GM18526 (cell line): ENCODE measurements around the gene LAMB4.

Source experiments
- POLR2A ChIP-seq: IDR thresholded peaks from 3 replicates; pipeline ENCODE4 v1.6.1; 2011; ENCODE audit not compliant: insufficient read length; ENCODE audit errors: extremely low read depth

LAMB4 gene

DNA sequence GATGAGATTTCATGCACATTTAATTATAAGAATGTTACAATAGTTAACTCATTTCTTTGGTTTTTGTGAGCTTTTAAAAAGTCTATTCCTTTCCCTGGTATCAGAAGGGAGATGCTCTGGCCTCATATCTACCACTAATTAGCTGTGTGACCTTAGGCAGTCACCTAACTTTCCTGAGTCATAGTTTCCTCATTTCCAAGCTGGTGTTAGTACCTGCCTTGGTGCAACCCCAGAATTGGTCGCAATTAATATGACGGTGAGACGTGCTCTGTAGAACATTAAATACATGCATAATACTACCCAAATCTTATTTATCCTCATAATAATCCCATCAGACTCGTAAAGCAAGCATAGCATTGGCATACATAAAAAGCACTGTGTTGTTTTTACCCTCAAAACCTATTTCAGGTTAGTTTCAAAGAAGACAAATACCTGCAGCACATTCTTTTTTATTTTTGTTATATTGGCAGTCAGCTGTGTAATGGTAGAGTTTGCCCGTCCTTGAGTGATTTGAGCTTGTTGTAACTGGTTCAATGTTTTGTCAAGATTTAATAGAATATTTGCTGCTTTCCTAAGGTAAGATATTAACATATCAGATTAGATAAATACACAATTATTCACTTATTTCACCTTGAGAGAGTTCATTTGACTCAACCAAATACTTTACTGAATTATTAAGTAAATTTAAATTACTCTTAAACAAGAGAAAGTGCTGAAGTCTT is 96.2 kb downstream of the LAMB4 start:
- no peak for TF ChIP-seq POLR2A

- TF ChIP-seq POLR2A = no peak
Measured at GRCh38 chr7:108030516-108030915, 99.6 kb downstream of the LAMB4 start.

GRCh38 chr7:108029034-108029433 is 101.1 kb downstream of the LAMB4 start:
- TF ChIP-seq POLR2A = no peak

DNA sequence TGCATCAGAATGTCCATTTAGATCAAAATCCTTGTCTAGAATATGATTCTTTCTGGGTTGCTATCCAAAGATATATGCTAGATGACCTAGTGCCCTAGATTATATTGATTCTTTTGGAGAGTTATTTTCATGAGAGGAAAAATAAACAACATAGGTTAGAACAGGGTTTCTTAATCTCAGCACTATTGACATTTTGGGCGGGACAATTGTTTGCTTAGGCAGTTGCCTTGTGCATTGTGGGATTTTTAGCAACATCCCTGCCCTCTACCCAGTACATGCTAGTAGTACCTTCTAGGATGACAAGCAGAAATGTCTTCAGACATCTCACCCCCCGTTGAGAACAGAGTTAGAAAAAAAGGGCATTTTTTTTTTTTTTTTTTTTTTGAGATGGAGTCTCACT is 102.0 kb downstream of the LAMB4 start:
- TF ChIP-seq POLR2A = no peak

DNA sequence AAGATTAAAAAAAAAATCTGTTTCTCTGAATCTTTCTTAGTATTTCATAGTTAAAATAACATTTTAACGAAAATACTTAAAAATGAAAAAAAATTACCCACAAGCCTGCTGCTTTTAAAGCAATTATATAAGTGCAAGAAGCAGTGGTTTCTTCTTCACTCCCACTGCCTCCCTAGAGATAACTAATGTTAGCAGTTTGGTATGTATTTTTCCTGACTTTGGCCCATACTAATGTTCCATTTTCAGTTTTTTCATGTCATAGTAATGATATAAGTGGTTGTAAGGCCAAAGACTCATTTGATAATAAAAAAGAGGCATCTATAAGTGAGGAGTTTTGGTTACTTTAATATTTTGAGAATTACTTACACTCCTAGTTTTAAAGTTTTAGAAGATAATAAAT is 102.9 kb downstream of the LAMB4 start:
- TF ChIP-seq POLR2A = no peak

DNA sequence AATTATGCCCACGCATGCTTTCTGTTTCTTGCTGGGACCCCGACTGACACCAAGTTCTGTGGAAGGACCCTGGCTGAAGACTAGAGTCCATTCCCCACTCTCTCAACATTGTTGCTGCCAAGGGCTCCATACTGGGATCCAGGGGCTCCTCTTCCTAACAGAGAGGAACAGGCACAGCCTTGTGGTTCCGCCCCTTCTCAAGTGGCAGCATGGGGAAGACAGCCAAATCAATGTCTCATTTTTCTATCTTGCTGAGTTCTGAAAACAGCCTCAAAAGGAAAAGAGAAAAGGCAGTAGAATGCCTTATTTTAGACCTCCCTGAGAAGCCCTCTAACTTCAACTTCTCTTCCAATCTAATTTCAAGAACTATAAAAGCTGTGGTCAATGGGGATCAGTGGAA is 103.5 kb downstream of the LAMB4 start:
- TF ChIP-seq POLR2A = no peak

DNA sequence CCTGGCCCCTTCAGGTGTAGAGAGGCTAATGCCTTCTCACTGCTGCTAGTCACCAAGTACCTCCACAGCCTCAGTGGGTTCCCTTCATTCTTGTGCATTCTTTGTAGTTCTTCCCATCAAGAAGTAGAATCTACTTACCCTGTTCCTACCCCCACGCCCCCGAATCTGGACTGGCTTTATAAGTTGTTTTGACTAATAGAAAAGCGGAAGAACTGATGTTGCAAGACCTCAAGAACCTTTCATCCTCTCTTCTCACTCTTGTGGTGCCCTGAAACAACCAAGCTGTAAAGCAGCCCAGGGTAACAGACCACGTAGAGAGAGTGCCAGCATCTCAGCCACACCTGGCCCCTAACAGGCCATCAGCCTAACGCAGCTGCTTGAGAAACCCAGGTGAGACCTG is 104.0 kb downstream of the LAMB4 start:
- no peak for TF ChIP-seq POLR2A

GRCh38 chr7:108024538-108024937 is 105.6 kb downstream of the LAMB4 start:
- TF ChIP-seq POLR2A = no peak

GRCh38 chr7:108020585-108020984 is 109.6 kb downstream of the LAMB4 start:
- TF ChIP-seq POLR2A = no peak

- TF ChIP-seq POLR2A = no peak
Measured at GRCh38 chr7:108018668-108019067, 111.5 kb downstream of the LAMB4 start.

GRCh38 chr7:108017776-108018151 is 112.4 kb downstream of the LAMB4 start:
- TF ChIP-seq POLR2A = no peak

DNA sequence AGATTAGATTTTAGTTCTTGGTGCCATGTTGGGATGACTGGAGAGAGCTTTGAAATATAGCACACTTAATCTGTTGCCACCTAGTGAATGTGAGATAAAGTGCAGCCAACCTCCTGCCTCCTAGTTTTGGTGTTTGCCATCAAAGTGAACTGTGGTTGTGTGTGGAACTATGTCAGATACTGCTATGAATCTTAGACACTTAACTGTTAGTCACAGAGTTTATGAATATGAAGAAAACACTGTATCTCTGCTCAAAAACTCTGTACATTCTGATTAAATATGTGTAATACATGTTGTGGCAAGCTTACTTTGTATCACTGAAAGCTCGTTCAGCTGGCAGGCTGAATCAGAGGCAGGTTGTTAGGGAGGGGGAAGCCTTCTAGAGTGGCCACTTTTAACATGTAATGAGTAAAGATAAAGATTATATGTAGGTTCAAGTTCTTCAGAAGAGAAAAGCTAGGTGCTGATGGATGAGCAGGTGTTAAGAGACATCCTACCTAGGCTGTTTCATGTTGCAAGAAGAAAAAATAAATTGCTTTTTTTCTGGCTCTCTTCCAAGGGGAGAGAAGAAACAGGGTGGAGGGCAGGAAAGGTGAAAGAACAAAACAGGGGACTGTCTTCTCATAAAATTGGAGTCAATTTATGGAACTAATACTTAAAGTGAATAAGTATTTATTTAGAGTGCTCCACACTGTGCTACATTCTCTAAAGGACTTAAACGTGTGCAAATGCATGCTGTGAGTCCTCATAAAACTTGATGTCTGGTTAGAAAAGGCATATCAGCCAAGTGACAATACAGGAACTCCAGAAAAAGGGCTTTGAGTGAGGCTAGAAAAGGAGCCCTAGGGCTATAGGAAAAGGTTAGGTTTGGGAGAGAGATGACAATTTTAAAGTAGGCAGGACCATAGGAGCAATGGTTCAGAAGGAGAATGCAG is 113.1 kb downstream of the LAMB4 start:
- TF ChIP-seq POLR2A = no peak

- TF ChIP-seq POLR2A = no peak
Measured at GRCh38 chr7:108015740-108016139, 114.4 kb downstream of the LAMB4 start.

GRCh38 chr7:108014747-108015682 is 115.1 kb downstream of the LAMB4 start:
- TF ChIP-seq POLR2A = no peak

DNA sequence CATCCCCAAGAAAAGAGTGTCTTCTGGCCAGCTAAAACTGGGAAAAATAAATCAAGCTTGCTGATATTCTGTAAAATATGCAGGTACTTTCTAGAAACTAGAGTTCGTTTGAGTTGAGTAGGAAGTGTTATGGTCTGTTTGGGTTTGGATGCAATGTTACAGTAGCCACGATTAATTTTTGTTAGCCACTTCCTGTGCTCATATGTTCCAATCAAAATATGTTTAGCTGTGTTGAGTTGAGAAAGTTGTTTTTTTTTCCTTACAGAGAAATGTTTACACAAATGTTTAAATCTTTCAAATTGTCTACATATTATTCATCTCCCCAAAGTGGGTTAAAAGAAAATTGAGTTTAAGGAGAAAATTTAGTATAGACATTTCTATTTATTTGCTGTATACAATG is 115.9 kb downstream of the LAMB4 start:
- TF ChIP-seq POLR2A = no peak

- TF ChIP-seq POLR2A = no peak
Measured at GRCh38 chr7:108012499-108013430, 117.4 kb downstream of the LAMB4 start.
